Endothelial cell of umbilical vein (primary cell): ENCODE results near the gene PKD1L1. TPM values are rescaled to one million over a fixed set of nuclear protein-coding genes. Genes with fewer than 3 reads are reported as not detected.
A peak's percentile ranks its signal among the peaks of the same experiment; 100 is the strongest.

Source experiments
- BruUV-seq: library from RNA; stranded (reverse); fragments of 400-500 nt; replicated peaks from 2 replicates; lab custom pipeline; 2021; lab: Mats Ljungman, UMichigan
- CTCF ChIA-PET: fragments of 300-600, 350-600 bp; sonication (Branson Sonifier 250); formaldehyde crosslinking; loops from one replicate; lab custom pipeline; 2021; ENCODE audit warnings: antibody characterized with exemption, inconsistent platforms; lab: Charles Lee
- POLR2A ChIA-PET: fragments of 300-600, 350-600 bp; sonication (Branson Sonifier 250); formaldehyde crosslinking; loops from one replicate; lab custom pipeline; 2021; ENCODE audit warnings: antibody characterized with exemption, inconsistent platforms; lab: Charles Lee
- DNase-seq: peaks from one replicate; pipeline ENCODE4 v3.0.0-alpha.2; 2011; ENCODE audit warnings: low read depth, low spot score
- FAIRE-seq: peaks from 2 replicates; lab custom pipeline; 2011; peaks lifted over from hg19 to GRCh38; lab: Jason Lieb, UNC
- H2AFZ ChIP-seq: 2 replicates; pipeline ENCODE4 v1.6.0; 2012; ENCODE audit warnings: low read depth, low read length, control low read depth, inconsistent platforms
- H3K27ac ChIP-seq: 2 replicates; pipeline ENCODE4 v1.5.1; 2011; ENCODE audit warnings: low read depth, mild to moderate bottlenecking, control low read depth, low read length, moderate library complexity; ENCODE audit not compliant: insufficient read depth
- H3K27me3 ChIP-seq, 2 experiments: 2 replicates each; pipeline versions ENCODE4 v1.6.0 to v1.6.1; 2011; ENCODE audit warnings: low read length in 2 of 2, mixed read lengths in 1 of 2; ENCODE audit not compliant: control insufficient read depth in 2 of 2, insufficient read depth in 2 of 2
- H3K36me3 ChIP-seq, 2 experiments: 2 replicates in 1 of 2; 3 replicates in 1 of 2; pipeline ENCODE4 v1.5.1; 2011; ENCODE audit warnings: low read length in 2 of 2, mild to moderate bottlenecking in 1 of 2, moderate library complexity in 1 of 2; ENCODE audit not compliant: control insufficient read depth in 2 of 2, insufficient read depth in 2 of 2; ENCODE audit errors: extremely low read depth in 1 of 2
- H3K4me1 ChIP-seq: 3 replicates; pipeline ENCODE4 v1.5.1; 2011; ENCODE audit warnings: mild to moderate bottlenecking, low read length; ENCODE audit not compliant: control insufficient read depth, insufficient read depth; ENCODE audit errors: extremely low read depth
- H3K4me2 ChIP-seq: 2 replicates; pipeline ENCODE4 v1.6.1; 2011; ENCODE audit warnings: low read length, control low read depth, mixed read lengths; ENCODE audit not compliant: insufficient read depth
- H3K4me3 ChIP-seq, 3 experiments: fragments of 200-600 bp in 1 of 3; sonication (generic), shearing (Covaris generic) in 1 of 3; replicated peaks in 1 of 3; 2 replicates each; pipeline ENCODE4 v1.5.1; 2011 to 2016; ENCODE audit warnings: control low read depth in 3 of 3, low read length in 3 of 3, mild to moderate bottlenecking in 2 of 3, inconsistent platforms in 1 of 3, low read depth in 1 of 3, moderate library complexity in 1 of 3; ENCODE audit not compliant: insufficient read depth in 1 of 3
- H3K79me2 ChIP-seq: 2 replicates; pipeline ENCODE4 v1.6.0; 2012; ENCODE audit warnings: low read length, inconsistent platforms; ENCODE audit not compliant: control insufficient read depth, insufficient read depth
- H3K9ac ChIP-seq: replicated peaks from 2 replicates; pipeline ENCODE3; 2011; ENCODE audit warnings: low read length, control low read depth; ENCODE audit not compliant: insufficient read depth; ENCODE audit errors: extremely low read depth
- H3K9me1 ChIP-seq: replicated peaks from 3 replicates; pipeline ENCODE4 v1.6.0; 2011; ENCODE audit warnings: mild to moderate bottlenecking, low read length; ENCODE audit not compliant: control insufficient read depth, insufficient read depth; ENCODE audit errors: extremely low read depth
- H3K9me3 ChIP-seq: replicated peaks from 2 replicates; pipeline ENCODE4 v1.5.1; 2012; ENCODE audit warnings: low read length, inconsistent platforms; ENCODE audit not compliant: control insufficient read depth, insufficient read depth
- H4K20me1 ChIP-seq: replicated peaks from 2 replicates; pipeline ENCODE3; 2011; ENCODE audit warnings: mild to moderate bottlenecking, low read length; ENCODE audit not compliant: control insufficient read depth, insufficient read depth; ENCODE audit errors: extremely low read depth
- EZH2 ChIP-seq: IDR thresholded peaks from 2 replicates; pipeline ENCODE4 v1.6.1; 2012; ENCODE audit warnings: borderline replicate concordance, low read depth, mild to moderate bottlenecking, moderate library complexity, low read length, inconsistent platforms; ENCODE audit not compliant: severe bottlenecking
- FOS ChIP-seq: IDR thresholded peaks from 2 replicates; pipeline ENCODE4 v1.6.1; 2011; ENCODE audit warnings: mild to moderate bottlenecking, low read length, moderate library complexity, borderline replicate concordance; ENCODE audit not compliant: insufficient read depth
- GATA2 ChIP-seq: IDR thresholded peaks from 2 replicates; pipeline ENCODE4 v1.7.0; 2011; ENCODE audit warnings: low read depth, mild to moderate bottlenecking, moderate library complexity, mixed read lengths, low read length; ENCODE audit not compliant: insufficient read length, insufficient read depth
- JUN ChIP-seq: IDR thresholded peaks from 2 replicates; pipeline ENCODE4 v1.6.1; 2011; ENCODE audit warnings: borderline replicate concordance, low read depth; ENCODE audit not compliant: insufficient read length, insufficient read depth
- MYC ChIP-seq: IDR thresholded peaks from one replicate; pipeline ENCODE4 v1.6.1; 2011; ENCODE audit warnings: mild to moderate bottlenecking, low read depth, low read length
- POLR2A ChIP-seq: IDR thresholded peaks from 2 replicates; pipeline ENCODE4 v1.6.1; 2012; ENCODE audit warnings: low read depth, mild to moderate bottlenecking, control low read depth, low read length
- POLR2AphosphoS5 ChIP-seq: IDR thresholded peaks from 2 replicates; pipeline ENCODE4 v1.6.1; 2012; ENCODE audit warnings: low read depth, mild to moderate bottlenecking, control low read depth, low read length, moderate library complexity; ENCODE audit not compliant: insufficient read depth
- dilution Hi-C: fragments of 300-500 bp; cut with MboI; formaldehyde crosslinking; loops from one replicate; pipeline ENCODE4 v1.15.0; 2019; ENCODE audit warnings: low sequenced_read_pairs; ENCODE audit not compliant: extremely low pct_ligation_motif_present
- intact Hi-C: fragments of 100-400 bp; cut with micrococcal nuclease; formaldehyde crosslinking; loops from one replicate; pipeline ENCODE4 v1.10.0; 2022
- polyA plus RNA-seq, 4 experiments: library from polyadenylated mRNA; depleted of rRNA in 3 of 4; stranded (reverse) in 3 of 4; unstranded in 1 of 4; fragments of >200 nt; gene quantifications; 2 replicates each; pipeline versions ENCODE4 v1.2.1 to v1.2.3, GENCODE V29; 2011 to 2012; ENCODE audit warnings: missing spikeins in 1 of 4
- total RNA-seq: library from RNA; stranded (reverse); gene quantifications from 2 replicates; pipeline ENCODE4 v1.2.3, GENCODE V29; 2021
- TF ChIP-seq, protein P1 (sequence below): IDR thresholded peaks from 2 replicates; pipeline ENCODE4 v1.6.1; 2011; ENCODE audit not compliant: insufficient read depth, insufficient read length
- TF ChIP-seq, protein P2 (sequence below), 2 donors: IDR thresholded peaks; 1 replicate in 1 of 2; 2 replicates in 1 of 2; pipeline ENCODE4 v1.5.1; 2011; ENCODE audit warnings: low read length in 2 of 2, mild to moderate bottlenecking in 2 of 2, moderate library complexity in 2 of 2, control low read depth in 1 of 2, inconsistent platforms in 1 of 2, low read depth in 1 of 2; ENCODE audit not compliant: insufficient read depth in 1 of 2; ENCODE audit errors: extremely low read depth in 1 of 2

PKD1L1 gene
- total and polyA plus RNA-seq, 2 donors (not counting 3 experiments of a cell fraction or from before 2014, with no cell fraction given): 4.1 to 5.9 TPM

DNA sequence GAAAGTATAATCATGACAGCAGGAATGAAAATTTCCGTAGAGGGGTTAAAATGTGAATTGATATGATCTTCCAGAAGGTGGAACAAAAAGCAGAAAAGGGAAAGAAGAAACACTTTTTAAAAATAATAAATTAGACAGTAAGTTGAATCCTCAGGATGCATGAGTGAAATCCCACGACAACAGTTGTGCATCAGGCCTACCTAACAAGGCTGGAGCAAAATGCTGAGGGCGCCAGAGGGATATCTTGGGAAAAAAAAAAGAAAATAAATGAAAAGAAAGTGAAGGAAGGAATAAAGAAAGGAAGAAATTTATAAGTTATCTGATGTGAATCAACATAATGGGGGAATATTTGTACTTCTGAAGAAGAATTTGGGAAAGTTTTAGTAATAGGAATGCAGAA lies 44.2 kb upstream of the PKD1L1 start:
- no TSS peak for BruUV-seq
- Histone ChIP-seq H4K20me1 (no peaks in the 10 kb centered on the region), H3K4me3 (no peak overlapping the region), H3K79me2 (no peaks in the 10 kb centered on the region), H3K27ac (no peak overlapping the region), H2AFZ (no peak overlapping the region), H3K9ac (no peak overlapping the region), H3K27me3 (no peaks in the 10 kb centered on the region), H3K4me1 (peaks cover 7% of the 10 kb centered on the region), H3K9me3 (no peaks in the 10 kb centered on the region), H3K4me2 (peak overlapping the region; percentile 72), H3K9me1 (no peaks in the 10 kb centered on the region), H3K36me3 (no peaks in the 10 kb centered on the region)
- intact Hi-C loops (no loop called here), dilution Hi-C loops (no loop called here)
- TF ChIP-seq FOS: no peak
- no peak for TF ChIP-seq GATA2
- TF ChIP-seq EZH2: no peak
- TF ChIP-seq POLR2A: no peak
- no peak for TF ChIP-seq JUN
- TF ChIP-seq, protein P1, sequence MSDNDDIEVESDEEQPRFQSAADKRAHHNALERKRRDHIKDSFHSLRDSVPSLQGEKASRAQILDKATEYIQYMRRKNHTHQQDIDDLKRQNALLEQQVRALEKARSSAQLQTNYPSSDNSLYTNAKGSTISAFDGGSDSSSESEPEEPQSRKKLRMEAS: no peak
- no peak for TF ChIP-seq POLR2AphosphoS5
- FAIRE-seq (no peak), DNase-seq (no peak)
- ChIA-PET CTCF (interaction anchor here (0.6 to 2.4 kb wide), 18 partner anchors 10 to 163 kb away, joined by 3 to 137 read pairs (median 4); partner anchors contain the start of genes C7orf57 and UPP1), POLR2A (no interaction called here)

DNA sequence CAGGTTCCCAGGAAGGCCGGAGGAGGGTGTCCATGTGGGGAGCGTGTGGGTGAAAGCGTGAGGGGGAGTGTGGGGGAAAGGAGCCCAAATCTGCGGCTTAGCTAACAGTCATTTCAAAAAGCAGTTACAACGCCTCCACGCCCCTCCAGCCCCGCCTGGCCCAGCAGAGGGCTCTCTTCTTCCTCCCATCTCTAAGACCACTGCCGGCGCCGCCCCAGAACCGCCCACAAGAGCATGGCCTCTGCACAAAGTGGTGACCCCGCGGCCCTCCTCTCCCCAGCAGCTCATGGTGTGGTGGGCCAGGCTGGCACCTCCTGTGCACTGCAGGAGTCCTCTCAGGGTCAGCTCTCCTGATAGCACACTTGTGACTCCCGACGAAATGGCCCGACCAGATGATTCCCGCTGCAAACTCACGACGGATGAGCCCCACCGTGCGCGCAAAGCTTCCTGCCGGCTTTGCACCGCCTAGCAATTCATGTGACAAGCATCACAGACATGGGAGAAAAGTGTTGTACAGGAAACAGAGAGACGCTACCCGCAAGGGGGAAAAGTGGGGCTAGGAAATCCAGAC lies 43.6 kb upstream of the PKD1L1 start:
- Histone ChIP-seq H3K4me1 (peaks cover 7% of the 10 kb centered on the region), H3K9ac (no peak overlapping the region), H3K27me3 (no peaks in the 10 kb centered on the region), H2AFZ (peak overlapping the region; percentile 98), H3K9me3 (no peaks in the 10 kb centered on the region), H3K4me2 (peak overlapping the region; percentile 72), H4K20me1 (no peaks in the 10 kb centered on the region), H3K36me3 (no peaks in the 10 kb centered on the region), H3K27ac (no peak overlapping the region), H3K79me2 (no peaks in the 10 kb centered on the region), H3K4me3 (peak overlapping the region; percentile 27 to 47 (median 34)), H3K9me1 (no peaks in the 10 kb centered on the region)
- POLR2A ChIA-PET: no interaction called here
- peak; percentile 64 for DNase-seq
- peak; percentile 61 for FAIRE-seq
- no peak for TF ChIP-seq EZH2
- no peak for TF ChIP-seq JUN
- no peak for TF ChIP-seq MYC
- TF ChIP-seq, protein P2, sequence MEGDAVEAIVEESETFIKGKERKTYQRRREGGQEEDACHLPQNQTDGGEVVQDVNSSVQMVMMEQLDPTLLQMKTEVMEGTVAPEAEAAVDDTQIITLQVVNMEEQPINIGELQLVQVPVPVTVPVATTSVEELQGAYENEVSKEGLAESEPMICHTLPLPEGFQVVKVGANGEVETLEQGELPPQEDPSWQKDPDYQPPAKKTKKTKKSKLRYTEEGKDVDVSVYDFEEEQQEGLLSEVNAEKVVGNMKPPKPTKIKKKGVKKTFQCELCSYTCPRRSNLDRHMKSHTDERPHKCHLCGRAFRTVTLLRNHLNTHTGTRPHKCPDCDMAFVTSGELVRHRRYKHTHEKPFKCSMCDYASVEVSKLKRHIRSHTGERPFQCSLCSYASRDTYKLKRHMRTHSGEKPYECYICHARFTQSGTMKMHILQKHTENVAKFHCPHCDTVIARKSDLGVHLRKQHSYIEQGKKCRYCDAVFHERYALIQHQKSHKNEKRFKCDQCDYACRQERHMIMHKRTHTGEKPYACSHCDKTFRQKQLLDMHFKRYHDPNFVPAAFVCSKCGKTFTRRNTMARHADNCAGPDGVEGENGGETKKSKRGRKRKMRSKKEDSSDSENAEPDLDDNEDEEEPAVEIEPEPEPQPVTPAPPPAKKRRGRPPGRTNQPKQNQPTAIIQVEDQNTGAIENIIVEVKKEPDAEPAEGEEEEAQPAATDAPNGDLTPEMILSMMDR (IDR thresholded peaks at IDR 0.05; ENCODE audit: extremely low read depth in 1 of 2, insufficient read depth in 1 of 2, low read depth in 1 of 2, low read length in 2 of 2): peak; percentile 70 to 78
- TF ChIP-seq GATA2: no peak
- intact Hi-C loops (loop anchor here (1.0 kb wide), 6 partner anchors 13 to 162 kb away; partner anchors contain the start of genes C7orf57 and HUS1), dilution Hi-C loops (no loop called here)
- CTCF ChIA-PET: interaction anchor here (0.6 to 2.4 kb wide), 32 partner anchors 9 to 547 kb away, joined by 3 to 137 read pairs (median 4); partner anchors contain the start of genes C7orf57 and UPP1
- no TSS peak for BruUV-seq
